Stimulated activated CD4-positive, alpha-beta T cell treated with anti-CD3 and anti-CD28 coated beads, Interleukin-2, amount 100 ng/mL, for 24 hours (primary cell): ENCODE results near the gene SLC2A4.
"Not testable (repeated sequence)": the region's sequence is repeated elsewhere in the genome, so short reads cannot be mapped to it uniquely, and the experiment has no call there.

ENCODE experiments used
- DNase-seq, 2 donors: peaks; one replicate each; pipeline ENCODE4 v3.0.0-alpha.2; 2020

Gene SLC2A4

DNA sequence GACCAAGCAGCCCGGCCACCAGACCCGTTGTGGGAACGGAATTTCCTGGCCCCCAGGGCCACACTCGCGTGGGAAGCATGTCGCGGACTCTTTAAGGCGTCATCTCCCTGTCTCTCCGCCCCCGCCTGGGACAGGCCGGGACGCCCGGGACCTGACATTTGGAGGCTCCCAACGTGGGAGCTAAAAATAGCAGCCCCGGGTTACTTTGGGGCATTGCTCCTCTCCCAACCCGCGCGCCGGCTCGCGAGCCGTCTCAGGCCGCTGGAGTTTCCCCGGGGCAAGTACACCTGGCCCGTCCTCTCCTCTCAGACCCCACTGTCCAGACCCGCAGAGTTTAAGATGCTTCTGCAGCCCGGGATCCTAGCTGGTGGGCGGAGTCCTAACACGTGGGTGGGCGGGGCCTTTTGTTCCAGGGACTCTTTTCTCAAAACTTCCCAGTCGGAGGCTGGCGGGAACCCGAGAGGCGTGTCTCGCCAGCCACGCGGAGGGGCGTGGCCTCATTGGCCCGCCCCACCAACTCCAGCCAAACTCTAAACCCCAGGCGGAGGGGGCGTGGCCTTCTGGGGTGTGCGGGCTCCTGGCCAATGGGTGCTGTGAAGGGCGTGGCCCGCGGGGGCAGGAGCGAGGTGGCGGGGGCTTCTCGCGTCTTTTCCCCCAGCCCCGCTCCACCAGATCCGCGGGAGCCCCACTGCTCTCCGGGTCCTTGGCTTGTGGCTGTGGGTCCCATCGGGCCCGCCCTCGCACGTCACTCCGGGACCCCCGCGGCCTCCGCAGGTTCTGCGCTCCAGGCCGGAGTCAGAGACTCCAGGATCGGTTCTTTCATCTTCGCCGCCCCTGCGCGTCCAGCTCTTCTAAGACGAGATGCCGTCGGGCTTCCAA lies at the start of gene SLC2A4:
Gene SLC2A4 (plus strand): TSS at position 645 of the 879 bp plus-strand sequence. CDS start 217 bp downstream, at position 862.
- DNase-seq, result peak; percentile 91 to 96

DNA sequence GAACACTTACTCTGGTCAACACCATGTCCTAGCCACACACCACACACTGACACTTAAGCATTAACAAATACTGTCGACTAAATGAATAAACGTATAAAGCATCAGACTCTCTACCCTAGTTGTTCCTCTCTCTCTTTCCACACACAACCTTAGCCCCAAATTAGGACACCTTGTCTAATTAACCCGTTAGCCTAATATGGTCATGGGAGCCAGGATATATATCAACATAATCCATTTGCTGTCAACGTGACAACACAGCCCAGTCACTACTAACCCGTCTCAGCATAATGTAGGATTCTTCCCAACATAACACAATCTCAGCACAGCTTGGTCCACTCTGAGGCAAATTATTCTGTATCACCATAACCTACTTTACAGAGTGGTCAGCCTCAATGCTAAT lies 49.4 kb upstream of the SLC2A4 start:
- no peak for DNase-seq

DNA sequence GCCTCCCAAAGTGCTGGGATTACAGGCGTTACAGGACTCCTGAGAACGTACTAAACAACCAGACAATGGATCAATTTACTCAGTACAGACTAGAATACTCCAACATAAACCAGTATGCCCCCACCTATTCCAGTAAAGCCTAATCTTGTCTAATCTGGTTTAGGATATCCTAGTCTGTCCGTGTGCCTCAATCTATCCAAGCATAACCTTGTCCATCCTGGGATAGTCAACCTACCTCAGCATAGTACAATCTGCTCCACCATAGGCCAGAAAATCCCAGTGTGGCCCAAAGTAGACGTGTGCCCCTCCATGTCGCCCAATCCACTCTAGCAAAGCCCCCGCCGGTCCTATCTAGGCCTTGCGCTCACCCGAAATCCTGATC lies 47.8 kb upstream of the SLC2A4 start:
- DNase-seq, result no peak

DNA sequence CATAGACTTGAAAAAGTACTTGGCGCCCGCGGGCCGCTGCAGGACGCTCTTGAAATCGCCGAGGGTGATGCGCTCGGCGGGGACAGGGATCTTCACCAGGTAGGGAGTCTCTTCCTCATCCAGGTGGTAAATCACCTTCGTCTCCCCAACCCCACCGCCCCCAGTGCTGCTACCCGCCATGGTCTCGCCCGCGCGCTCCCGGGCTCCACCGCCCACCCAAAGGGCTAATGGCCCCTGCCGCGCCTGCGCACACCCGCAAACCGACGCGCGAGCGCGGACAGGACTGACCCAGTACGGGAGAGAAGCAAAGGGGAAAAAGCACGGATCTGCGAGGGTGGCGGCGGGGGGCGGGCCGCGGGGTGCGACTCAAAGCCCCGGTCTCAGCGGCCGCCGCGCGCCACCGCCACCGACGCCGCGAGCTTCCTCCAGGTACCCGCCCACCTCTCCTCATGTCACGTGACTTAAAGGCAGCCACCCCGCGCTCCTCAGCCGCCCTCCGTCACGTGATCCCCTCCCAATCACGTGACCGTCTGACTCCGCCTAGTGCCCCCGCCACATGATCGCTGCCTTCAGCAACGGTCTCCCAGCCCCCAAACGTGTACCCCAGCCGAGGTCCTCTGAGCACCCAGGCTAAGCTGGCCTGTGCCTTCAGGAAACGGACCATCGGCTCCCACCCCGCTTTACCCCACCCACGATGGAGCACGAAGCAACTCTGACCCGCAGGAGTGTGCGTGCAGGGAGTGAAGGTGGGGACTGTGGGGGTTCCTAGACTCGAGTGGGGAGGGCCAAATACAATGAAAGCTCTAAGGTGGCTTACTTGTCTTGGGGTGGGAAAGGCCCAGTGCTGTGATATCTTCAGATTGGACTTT lies 47.2 kb upstream of the SLC2A4 start, which contains the start of gene DVL2:
Gene DVL2 (minus strand): TSS at position 435 of the 869 bp plus-strand sequence. CDS start 255 bp downstream, at position 180.
- peak; percentile 94 to 96 for DNase-seq

DNA sequence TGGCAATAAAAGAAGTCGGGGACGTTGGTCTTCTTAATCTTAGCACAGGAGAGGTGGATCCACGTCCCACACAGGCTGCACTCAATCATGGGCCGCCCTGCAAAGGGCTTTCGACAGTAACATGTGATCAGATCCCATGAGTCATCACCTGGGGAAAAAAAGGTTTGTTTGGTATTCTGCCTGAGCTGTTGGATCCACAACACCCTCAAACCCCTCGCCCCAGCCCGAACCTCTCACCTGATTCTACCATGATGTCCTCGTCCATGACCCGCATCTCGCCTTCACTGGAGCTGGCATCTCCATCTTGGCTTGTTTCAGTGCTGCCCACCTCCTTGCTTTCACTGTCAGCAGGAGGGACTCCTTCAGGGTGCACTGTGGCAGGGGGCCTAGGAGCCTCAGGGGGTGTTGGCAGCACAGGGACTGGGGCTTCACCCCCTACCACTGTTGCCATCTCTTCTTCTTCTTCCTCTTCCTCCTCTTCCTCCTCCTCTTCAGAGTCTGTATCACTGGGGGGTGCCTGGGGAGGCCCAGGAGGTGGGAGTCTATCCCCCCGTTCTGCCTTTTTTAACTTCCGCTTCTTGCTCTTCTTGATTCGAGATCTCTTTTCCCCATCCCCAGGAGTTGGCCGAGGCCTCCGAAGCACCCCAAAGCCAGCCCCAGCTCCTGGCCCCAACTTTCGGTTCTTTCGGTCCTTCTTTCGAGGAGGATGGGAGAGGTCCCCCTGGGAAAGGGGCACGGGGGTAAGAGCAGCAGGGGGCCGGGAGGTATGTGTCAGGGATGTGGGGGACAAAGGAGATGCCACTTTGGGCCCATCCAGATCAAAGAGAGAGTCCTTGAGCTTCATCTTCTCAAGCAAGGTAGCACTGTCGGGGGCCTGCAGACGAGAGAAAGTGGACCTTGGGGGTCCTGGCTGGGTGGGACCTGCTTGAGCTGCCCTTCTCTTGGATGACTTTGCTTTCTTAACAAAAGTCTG lies 45.5 kb upstream of the SLC2A4 start:
- no peak for DNase-seq

DNA sequence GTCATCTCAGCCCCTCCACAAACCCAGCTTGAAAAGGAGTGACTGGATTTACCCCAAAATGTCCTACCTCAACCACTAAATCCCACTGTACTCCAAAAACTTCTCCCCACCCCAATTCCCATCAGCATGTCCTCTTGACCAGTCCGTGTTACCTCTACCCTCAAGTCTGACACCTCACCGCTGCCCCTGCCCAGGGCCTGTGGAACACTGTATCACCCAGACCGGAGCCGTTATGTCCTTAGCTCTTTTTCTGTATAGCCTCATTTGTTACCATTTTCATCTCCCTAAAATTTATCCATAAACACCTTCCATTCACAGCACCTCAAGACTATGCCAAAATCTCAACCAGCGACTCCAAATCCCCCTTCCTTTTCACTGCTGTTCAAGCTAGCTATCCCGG lies 44.7 kb upstream of the SLC2A4 start:
- no peak for DNase-seq

DNA sequence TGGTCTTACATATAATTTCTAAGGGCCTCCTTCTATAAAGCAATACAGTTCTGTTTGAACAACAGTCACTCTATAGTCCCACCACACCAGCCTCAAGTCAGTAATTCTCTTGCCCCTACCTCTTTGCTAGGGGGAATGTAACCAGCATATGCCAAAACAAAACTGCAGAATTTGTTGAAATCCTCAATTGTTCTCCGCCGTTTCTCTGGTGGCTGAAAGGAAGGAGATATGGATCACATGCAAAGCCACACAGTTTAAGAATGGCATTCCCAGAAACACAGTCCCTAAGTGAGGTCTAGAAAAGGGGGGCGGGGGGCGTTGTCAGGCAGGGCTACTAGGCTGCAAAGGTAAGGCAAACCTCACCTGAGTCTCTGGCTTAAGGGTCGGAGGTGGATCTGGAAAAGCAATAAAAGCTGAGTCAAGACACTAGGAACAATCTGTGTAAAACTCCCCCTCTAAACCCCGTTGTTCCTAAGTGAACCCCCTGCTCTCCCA lies 44.2 kb upstream of the SLC2A4 start:
- DNase-seq, result no peak

DNA sequence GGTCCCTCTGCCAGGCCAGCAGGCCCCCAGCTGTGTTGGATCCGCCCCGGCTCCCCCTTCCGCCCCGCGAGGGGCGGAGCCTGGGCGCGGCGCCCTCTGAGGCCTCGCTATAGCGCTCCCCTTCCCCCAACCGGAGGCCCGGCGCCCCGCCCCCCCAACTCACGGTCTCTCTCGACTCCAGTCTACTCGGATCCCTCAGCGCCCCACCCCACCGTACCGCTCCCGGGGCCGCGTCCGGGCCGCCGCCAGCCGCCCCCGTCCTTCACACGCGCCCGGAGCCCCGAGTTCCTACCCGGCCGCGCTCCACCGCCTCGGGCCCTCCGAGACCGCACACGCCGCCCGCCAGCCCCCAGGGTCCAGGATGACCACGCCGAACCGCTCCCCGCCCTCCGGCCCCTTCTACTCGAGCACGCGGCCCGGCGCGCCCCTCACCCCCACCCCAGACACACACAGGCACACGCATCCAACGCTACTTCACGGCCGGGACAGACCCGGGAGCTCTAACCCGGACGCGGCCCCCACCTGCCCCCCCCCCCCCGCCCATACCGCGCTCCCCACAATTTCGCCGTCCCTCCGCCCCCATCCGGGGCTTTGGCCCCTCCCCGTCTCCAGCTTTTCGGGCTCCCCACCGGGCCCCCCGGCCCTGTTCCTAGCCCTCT lies 43.6 kb upstream of the SLC2A4 start:
- DNase-seq, result peak; percentile 89 to 90

DNA sequence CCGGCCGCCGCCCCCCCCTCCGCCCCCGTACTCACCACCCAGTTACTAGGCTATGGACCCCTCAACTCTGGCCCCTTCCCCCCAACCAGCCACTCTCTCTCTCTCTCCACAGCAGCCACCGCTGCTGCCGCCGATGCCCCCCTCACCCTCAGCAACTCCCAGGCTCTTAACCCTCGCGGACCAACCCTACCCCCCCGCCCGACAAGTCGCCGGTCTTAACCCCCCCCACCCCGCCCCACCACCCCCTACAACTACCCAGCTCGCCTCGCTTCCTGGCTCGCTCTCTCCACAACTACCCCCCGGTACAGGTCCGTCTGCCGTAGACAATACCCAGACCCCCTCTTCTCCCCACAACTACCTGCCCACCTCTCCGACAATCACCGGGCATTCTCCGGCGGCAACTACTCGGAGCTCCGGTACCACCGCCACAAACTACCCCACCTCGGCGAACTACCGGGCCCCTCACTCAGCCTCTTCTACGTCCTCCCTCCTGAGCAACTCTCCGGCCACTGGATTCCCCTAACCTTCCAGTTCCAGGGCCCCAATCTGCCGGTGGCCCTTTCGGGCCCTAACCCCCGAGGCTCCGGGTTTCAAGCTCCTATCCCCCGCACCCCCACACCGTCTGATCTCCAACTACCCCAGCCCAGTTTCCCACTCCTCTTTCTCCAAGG lies 43.0 kb upstream of the SLC2A4 start:
- DNase-seq, result no peak

DNA sequence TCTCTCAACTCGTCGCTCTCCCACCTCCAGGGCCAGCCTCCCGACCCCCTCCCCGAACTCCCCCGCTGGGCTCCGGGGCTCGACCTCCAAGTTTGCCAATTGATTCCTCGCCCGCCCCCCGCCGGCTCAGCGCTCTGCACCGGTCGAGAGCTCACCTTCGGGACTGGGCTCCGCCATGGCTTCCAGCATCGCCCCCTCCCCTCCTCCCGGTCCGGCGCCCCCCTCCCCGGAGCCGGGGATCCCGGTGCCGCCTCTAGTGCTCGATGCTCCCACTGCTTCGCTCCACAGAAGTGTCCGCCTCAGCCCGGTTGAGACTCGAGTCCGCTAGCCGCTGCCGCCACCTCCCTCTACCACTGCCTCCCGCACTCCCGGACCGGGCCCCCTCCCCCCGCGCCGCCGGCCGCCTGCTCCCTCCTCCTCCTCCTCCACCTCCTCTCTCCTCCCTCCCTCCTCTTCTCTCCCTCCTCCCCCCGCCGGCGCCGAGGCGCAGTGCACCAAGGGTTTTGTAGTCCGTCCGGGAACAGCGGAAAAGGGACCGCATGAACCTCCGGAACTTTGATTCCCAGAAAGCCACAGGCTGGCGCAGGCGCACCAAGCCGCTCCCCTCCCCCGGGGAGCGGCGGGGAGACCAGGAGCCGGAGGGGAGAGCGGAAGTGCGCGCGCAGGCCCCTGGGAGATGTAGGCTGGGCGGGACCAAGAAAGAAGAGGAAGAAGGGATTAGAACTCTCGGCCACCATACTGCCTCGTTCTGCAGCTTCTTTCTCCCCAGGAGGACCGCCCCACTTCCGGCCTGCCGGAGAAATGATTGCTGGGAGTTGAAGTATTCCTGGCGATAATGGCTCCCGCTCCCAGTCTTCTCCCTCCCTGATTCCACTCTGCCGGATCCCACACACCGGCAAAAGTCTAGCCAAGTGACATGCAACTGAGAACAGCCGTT lies 42.2 kb upstream of the SLC2A4 start, which contains the start of gene PHF23:
Gene PHF23 (minus strand): TSS at position 367 of the 937 bp plus-strand sequence. CDS start 178 bp downstream, at position 189.
- peak; percentile 97 for DNase-seq

DNA sequence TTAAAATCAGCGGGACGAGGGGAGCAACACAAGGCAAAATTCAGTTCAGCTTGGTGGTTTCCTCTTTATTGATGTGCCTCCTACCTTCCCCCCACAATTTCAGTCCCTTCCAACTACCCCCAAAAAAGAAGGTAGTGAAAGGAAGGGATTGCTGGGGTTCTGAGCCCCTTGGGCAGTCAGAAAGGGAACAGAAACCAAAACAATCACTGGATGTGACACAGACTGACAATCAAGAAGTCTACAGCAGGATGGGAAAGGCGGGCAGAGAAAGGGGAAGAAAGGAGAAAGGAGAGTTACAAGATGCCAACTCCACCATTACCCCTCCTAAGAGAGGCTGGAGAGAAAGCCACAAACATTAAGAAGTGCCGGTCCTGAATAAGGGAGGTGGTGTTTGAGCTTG lies 41.1 kb upstream of the SLC2A4 start:
- DNase-seq, result no peak

DNA sequence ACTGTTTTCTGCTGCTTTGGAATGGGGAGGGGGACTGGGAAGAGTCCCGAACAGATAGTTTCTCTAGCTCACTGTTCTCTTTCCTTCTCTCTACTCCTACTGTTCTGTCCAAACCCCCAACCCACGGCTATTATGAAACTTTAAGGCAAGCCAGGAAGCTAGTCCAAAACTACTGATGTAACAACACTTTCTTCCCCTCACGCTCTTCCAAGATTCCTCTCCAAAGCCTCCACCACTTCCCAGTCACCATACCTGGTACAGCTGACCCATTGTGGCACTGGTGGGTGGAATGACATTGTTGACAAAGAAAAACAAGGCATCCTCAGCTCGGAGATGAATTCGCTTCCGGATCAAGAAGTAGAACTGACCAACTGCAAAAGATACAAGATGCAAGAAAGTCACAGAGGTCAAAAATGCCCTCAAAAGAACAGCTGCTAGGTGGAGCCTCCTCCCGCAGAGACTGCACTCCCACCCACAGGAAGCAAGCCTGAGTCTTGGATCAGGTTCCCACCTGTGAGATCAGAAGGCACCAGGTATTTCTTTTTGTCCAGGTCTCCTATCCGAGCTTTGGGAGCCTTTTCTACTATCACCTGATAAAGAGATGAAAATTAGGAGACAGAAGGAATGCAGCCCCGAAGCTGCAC lies 40.3 kb upstream of the SLC2A4 start:
- DNase-seq, result no peak

DNA sequence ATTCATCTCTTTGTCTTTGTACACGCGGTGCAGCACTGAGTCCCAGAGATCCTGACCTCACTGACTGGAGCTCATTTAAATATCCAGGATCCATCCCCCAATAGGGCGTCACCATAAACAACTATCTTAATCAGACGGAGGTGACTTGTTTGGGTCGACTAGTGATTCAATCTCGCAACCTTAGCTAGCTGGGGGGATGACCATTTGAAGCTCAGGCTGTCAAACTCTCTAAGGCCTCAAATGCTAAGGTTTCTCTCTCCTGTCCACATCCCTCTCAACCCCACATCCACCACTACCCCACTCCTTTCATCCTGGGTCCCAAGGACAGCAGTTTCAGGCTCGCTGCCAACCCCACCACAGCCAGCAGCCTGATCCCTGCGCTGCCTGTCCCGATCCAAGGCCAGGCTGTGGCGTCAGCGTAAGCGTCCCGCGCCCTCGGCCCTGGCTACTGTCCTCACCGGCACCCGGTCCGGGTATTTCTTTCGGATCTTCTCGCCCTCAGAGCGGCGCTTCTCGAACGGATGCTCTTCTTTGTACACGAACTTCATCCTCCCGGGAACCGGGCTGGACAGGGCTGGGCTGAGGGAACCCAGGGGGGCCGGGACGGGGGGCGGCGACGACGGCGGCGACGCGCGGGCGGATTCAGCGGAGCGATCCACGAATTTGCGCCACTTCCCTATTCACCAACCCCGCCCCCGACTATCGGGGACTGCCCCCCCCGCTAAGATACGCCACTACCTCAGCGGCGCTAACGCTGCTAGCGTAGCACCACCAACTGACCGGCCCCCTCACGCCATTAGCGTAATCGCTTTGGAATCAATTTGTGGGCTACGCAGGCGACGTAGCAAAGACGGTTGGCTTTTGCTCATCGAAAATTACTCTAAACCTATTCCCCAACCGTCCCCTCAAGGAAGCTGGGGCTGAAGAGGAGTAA lies 39.5 kb upstream of the SLC2A4 start, which contains the start of gene GABARAP:
Gene GABARAP (minus strand): TSS at position 667 of the 934 bp plus-strand sequence. CDS start 119 bp downstream, at position 548.
- peak; percentile 93 to 96 for DNase-seq

DNA sequence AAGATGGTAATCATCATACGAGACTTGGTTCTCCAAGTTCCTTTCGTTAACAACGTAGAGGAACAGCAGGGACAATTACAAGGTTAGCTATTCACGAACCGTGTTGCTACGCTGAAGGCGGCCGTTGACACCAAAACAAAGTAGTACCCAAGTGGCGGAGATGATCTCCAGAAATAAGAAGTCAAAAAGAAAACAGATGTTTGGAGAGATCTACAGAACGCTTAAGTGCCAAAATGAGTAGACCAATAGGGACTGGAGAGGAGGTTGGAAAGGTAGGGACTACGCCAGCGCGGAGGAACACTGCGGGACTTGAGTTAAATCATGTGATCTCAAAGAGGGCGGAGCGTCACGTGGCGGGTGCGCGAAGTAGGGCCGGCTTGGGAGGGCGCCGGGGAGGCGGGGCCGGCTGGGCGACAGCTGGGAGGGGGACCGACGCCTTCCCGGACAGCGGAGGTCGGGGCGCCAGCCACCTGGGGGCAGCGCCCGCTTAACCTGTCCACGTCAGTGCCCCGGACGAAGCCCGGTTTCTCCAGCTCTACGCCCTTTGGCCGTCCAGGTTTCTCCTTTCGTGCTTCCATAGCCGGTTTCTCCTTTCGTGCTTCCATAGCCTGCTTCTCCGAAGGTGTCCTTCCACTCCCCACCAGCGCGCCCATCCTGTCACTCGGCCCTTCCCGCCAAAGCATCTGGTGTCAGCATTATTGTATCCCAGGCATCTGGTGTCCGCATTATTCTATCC lies 38.6 kb upstream of the SLC2A4 start:
- DNase-seq, result peak; percentile 92 to 93

DNA sequence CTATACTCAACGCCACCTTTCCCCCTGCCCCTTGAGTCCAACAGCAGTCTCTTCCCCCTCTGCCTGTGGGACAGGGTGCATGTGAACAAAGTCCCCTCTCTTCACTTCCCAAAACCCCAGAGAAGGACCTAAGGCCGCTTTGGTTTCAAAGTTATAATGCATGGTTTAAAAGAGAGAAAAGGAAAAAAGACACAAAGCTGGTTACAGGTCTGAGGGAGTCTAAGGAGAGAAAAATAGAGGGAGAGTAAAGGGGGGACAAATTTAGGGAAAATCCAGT lies 38.1 kb upstream of the SLC2A4 start:
- no peak for DNase-seq

DNA sequence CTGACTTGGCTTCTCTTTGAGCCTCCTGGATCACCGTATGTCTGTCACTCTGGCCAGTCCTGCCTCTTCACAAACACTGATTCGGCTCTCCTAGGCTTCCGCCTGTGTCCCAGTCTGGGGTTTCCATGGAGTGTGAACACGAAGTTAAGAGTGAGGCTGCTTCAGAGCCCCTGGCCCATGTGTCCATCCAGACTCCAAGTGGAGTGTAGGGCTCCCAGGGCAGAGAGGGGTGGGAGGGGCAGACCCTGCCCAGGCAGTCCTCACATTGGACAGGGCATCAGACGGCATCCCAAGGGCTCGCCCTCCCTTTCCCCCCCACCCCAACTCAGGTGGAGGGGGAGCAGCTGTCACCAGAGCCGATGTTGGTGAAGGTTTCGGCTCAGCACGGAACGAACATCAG lies 37.7 kb upstream of the SLC2A4 start:
- not testable (repeated sequence) for DNase-seq

DNA sequence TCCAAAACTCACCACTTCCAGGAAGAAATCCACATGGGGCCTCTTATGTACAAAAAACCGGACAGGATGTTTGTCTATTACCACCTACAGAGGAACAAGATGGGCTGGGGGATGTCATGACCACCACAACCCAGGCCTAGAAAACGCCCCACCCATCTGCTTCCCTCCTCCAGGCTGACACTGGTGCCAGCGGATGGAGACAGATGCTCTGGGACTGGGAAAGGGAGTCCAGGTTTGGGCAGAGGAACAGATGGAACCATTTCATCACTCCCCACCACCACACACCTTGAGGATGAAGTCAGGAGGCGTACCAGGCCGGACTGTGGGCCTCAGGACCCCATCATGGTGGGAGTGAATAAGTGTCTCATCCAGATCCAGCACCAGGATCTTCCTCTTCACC lies 34.7 kb upstream of the SLC2A4 start:
- no peak for DNase-seq
